Karpas-422 (cell line): Measurements from ENCODE around the gene EPHB1. TPM values are rescaled to one million over a fixed set of nuclear protein-coding genes. Genes with fewer than 3 reads are reported as not detected.

Experiments
- DNase-seq: peaks from one replicate; pipeline ENCODE4 v3.0.0-alpha.2; 2015
- H2AFZ ChIP-seq: fragments of 200-600 bp; sonication (generic); 2 replicates; pipeline ENCODE4 v1.6.1; 2014; ENCODE audit warnings: antibody characterized with exemption, low read length, mixed read lengths
- H3K27ac ChIP-seq: fragments of 200-600 bp; sonication (generic); 2 replicates; pipeline ENCODE4 v1.5.1; 2014; ENCODE audit warnings: mild to moderate bottlenecking, low read length, moderate library complexity
- H3K27me3 ChIP-seq: fragments of 200-600 bp; sonication (generic); 2 replicates; pipeline ENCODE4 v1.6.1; 2014; ENCODE audit warnings: low read length, mixed read lengths
- H3K36me3 ChIP-seq: fragments of 200-600 bp; sonication (generic); 2 replicates; pipeline ENCODE4 v1.6.1; 2014; ENCODE audit warnings: low read length, mixed read lengths; ENCODE audit not compliant: insufficient read depth
- H3K4me1 ChIP-seq: fragments of 200-600 bp; sonication (generic); 2 replicates; pipeline ENCODE4 v1.6.1; 2014; ENCODE audit warnings: mild to moderate bottlenecking, low read length, mixed read lengths
- H3K4me2 ChIP-seq: fragments of 200-600 bp; sonication (generic); 2 replicates; pipeline ENCODE4 v1.6.1; 2014; ENCODE audit warnings: low read length, low read depth, mild to moderate bottlenecking; ENCODE audit not compliant: poor library complexity, severe bottlenecking
- H3K4me3 ChIP-seq: fragments of 200-600 bp; sonication (generic); 2 replicates; pipeline ENCODE4 v1.5.1; 2014; ENCODE audit warnings: mild to moderate bottlenecking, antibody characterized with exemption, low read length, mixed read lengths
- H3K79me2 ChIP-seq: fragments of 200-600 bp; sonication (generic); 2 replicates; pipeline ENCODE4 v1.6.1; 2014; ENCODE audit warnings: mild to moderate bottlenecking, low read length, mixed read lengths
- H3K9ac ChIP-seq: fragments of 200-600 bp; sonication (generic); 2 replicates; pipeline ENCODE4 v1.6.0; 2014; ENCODE audit warnings: low read length
- H3K9me2 ChIP-seq: fragments of 200-600 bp; sonication (generic), shearing (Covaris generic); replicated peaks from 2 replicates; pipeline ENCODE4 v1.6.0; 2014; ENCODE audit warnings: mild to moderate bottlenecking, low read length, moderate library complexity; ENCODE audit not compliant: insufficient read depth
- H3K9me3 ChIP-seq: fragments of 300-700, 200-600 bp; sonication (generic); 2 replicates; pipeline ENCODE4 v1.6.1; 2014; ENCODE audit warnings: low read length, mixed read lengths
- H4K20me1 ChIP-seq: fragments of 200-600 bp; sonication (generic); 2 replicates; pipeline ENCODE4 v1.6.1; 2014; ENCODE audit warnings: mild to moderate bottlenecking, antibody characterized with exemption, low read length, low read depth; ENCODE audit not compliant: insufficient read depth
- total RNA-seq: library from RNA; depleted of rRNA; stranded (reverse); fragments of >200 nt; shearing (Covaris generic); gene quantifications from 2 replicates; pipeline ENCODE4 v1.2.3, GENCODE V29; 2014; ENCODE audit warnings: low replicate concordance

The EPHB1 gene
- total RNA-seq, 1 experiment from 2014 or later = 24.1 TPM

DNA sequence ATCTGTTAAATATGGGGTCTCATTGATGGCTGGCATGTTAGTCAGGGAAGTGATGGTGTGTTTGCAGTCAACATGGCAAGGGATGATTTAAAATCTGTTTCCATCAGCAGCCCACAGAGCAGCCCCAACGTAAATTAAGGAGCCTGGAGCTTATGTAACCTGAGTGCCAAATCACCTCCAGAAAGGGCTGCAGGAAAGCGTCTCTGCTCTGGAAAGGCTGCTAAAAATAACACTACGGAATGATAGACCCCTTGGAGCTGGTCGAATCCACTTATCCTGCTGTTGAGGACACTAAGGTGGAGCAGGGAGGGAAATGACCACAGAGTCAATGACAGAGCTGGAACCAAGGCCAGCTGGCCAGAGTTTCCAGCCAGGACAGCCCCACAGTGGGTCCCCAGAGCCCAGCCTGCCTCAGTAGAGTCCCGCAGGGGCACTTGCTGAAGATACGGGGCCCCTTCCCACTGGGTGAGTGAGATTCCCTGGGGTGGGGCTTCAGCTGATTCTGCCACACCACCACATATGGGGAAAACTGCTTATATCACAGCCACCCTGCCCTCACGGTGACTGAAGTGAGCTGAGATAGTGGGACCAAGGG, 63.5 kb downstream of the EPHB1 start:
- DNase-seq = no peak
- Histone ChIP-seq H3K27ac (no peak overlapping the region), H3K4me2 (no peak overlapping the region), H3K9me2 (no peaks in the 10 kb centered on the region), H4K20me1 (no peaks in the 10 kb centered on the region), H3K4me3 (no peak overlapping the region), H3K79me2 (no peaks in the 10 kb centered on the region), H3K9me3 (no peaks in the 10 kb centered on the region), H3K36me3 (no peaks in the 10 kb centered on the region), H3K4me1 (peaks cover 25% of the 10 kb centered on the region), H3K9ac (no peak overlapping the region), H2AFZ (no peak overlapping the region), H3K27me3 (no peaks in the 10 kb centered on the region)

DNA sequence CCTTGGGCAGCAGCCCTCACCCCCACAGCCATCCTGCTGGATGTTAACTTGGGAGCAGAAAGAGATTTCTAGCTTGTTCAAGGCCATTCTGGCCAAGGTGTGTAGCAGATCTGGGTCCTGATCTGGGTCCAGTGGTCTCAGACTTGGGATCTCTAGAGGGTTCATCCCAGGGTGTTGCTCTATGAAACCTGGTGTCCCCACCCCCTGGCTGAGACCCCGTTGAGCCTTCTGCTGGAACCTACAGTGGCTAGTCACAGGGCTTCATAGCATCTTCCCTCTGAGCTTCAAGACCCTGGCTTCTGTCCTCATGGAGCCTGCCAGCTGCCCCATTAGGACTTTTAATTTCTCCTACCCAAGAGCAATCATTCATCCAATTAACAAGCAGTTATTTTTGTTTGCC, 64.3 kb downstream of the EPHB1 start:
- H3K27me3 ChIP-seq = no peaks in the 10 kb centered on the region
- H3K79me2 ChIP-seq = no peaks in the 10 kb centered on the region
- H3K4me2 ChIP-seq = no peak overlapping the region
- no peak overlapping the region for H2AFZ ChIP-seq
- no peaks in the 10 kb centered on the region for H4K20me1 ChIP-seq
- H3K9me2 ChIP-seq = no peaks in the 10 kb centered on the region
- H3K27ac ChIP-seq = no peak overlapping the region
- no peaks in the 10 kb centered on the region for H3K9me3 ChIP-seq
- no peaks in the 10 kb centered on the region for H3K36me3 ChIP-seq
- H3K4me1 ChIP-seq = peaks cover 17% of the 10 kb centered on the region
- DNase-seq = no peak
- no peak overlapping the region for H3K4me3 ChIP-seq
- H3K9ac ChIP-seq = no peak overlapping the region

DNA sequence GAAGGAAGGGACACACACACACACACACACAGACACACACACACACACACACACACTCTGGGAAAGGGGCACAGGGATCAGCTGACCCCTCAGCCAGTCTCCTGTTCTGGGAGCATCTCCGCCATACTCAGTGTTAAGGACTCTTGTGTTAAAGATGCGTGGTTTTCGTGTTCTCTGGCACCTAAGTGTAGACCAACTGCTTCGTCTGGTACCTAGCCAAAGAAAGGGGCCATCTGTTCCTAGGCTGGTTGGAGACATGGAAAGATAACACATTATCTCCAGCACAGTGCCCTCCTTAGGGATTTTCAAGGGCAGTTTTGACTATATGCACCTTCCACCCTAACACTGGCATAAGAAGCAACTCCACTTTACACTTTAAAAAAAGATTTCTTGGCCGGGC, 65.1 kb downstream of the EPHB1 start:
- H2AFZ ChIP-seq = no peak overlapping the region
- no peaks in the 10 kb centered on the region for H3K36me3 ChIP-seq
- H3K27me3 ChIP-seq = no peaks in the 10 kb centered on the region
- no peaks in the 10 kb centered on the region for H3K9me2 ChIP-seq
- H3K79me2 ChIP-seq = no peaks in the 10 kb centered on the region
- peaks cover 12% of the 10 kb centered on the region for H3K4me1 ChIP-seq
- no peak for DNase-seq
- H3K4me3 ChIP-seq = no peak overlapping the region
- no peak overlapping the region for H3K9ac ChIP-seq
- no peaks in the 10 kb centered on the region for H3K9me3 ChIP-seq
- no peak overlapping the region for H3K27ac ChIP-seq
- no peaks in the 10 kb centered on the region for H4K20me1 ChIP-seq
- no peak overlapping the region for H3K4me2 ChIP-seq

DNA sequence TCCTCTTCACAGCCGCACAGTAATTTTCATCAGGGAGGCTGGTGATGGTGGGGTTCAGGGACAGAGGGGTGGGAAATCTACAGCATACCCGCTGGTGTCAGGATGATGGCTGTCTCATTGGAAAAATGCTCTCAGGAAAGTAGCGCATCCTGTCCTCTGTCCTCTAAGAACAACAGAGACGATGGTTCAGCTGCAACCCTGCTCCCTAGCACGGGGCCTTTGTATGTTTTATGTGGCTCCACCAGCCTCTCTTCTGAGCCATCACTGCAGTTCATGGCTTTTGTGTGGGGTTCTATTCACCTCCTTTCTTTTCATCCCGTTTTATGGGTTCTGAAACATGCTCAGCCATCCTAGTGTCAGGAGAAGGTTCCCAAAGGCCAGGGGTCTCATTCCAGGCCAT, 68.9 kb downstream of the EPHB1 start:
- Histone ChIP-seq H3K4me1 (peaks cover 8% of the 10 kb centered on the region), H3K27ac (no peak overlapping the region), H3K9me3 (no peaks in the 10 kb centered on the region), H3K9ac (no peak overlapping the region), H4K20me1 (no peaks in the 10 kb centered on the region), H2AFZ (no peak overlapping the region), H3K36me3 (no peaks in the 10 kb centered on the region), H3K79me2 (no peaks in the 10 kb centered on the region), H3K4me2 (no peak overlapping the region), H3K27me3 (no peaks in the 10 kb centered on the region; the same call in 1 of the 2 replicates), H3K4me3 (no peak overlapping the region), H3K9me2 (no peaks in the 10 kb centered on the region)
- no peak for DNase-seq

DNA sequence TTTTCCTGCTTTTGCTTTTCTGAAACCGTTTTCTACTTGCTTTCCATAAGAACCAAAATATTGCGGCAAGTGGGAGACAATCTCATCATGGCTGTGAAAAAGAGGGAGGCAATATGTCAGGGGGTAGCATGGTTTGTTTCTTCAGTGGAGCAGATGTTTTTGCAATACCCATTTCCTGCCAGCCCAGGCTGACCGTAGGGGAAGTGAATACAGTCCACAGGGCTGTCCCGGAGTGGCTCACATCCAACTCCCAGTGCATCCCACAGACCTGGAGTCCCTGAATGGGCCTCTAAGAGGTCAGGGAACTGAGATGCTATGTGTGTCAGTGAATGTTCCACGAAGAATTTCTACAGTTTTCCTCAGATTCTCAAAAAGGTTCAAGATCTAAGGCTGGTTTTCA, 69.6 kb downstream of the EPHB1 start:
- DNase-seq = no peak
- Histone ChIP-seq H3K4me3 (no peak overlapping the region), H3K9me2 (no peaks in the 10 kb centered on the region), H4K20me1 (no peaks in the 10 kb centered on the region), H3K79me2 (no peaks in the 10 kb centered on the region), H3K9me3 (no peaks in the 10 kb centered on the region), H3K4me2 (no peak overlapping the region), H3K9ac (no peak overlapping the region), H3K36me3 (no peaks in the 10 kb centered on the region), H3K4me1 (peaks cover 8% of the 10 kb centered on the region), H2AFZ (no peak overlapping the region), H3K27ac (no peak overlapping the region), H3K27me3 (no peaks in the 10 kb centered on the region; the same call in 1 of the 2 replicates)

DNA sequence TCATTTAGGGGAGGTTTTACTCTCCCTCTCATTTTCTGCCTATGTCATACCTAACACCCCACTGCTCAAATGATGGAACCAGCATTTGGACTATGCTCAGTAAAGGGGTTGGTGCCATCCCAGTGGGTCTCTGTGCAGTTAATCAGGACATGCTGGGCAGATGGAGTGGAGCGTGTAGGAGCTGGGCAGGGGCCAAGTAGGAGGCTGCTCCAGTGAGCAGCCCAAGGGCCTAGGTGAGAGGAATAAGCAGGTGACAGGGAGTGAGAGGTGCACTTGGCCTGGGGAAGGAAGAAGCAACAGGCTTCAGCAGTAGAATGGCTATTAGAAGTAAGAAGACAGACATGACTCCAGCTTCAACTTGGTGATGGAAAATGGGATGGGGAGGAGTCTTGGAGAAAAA, 72.2 kb downstream of the EPHB1 start:
- no peak overlapping the region for H3K4me3 ChIP-seq
- no peaks in the 10 kb centered on the region for H3K4me1 ChIP-seq
- no peaks in the 10 kb centered on the region for H3K36me3 ChIP-seq
- H3K27ac ChIP-seq = no peak overlapping the region
- H3K9ac ChIP-seq = no peak overlapping the region
- no peaks in the 10 kb centered on the region for H3K79me2 ChIP-seq
- no peaks in the 10 kb centered on the region for H3K9me2 ChIP-seq
- H3K4me2 ChIP-seq = no peak overlapping the region
- no peak overlapping the region for H2AFZ ChIP-seq
- no peaks in the 10 kb centered on the region for H4K20me1 ChIP-seq
- no peaks in the 10 kb centered on the region for H3K9me3 ChIP-seq
- no peaks in the 10 kb centered on the region; the same call in 1 of the 2 replicates for H3K27me3 ChIP-seq
- no peak for DNase-seq

DNA sequence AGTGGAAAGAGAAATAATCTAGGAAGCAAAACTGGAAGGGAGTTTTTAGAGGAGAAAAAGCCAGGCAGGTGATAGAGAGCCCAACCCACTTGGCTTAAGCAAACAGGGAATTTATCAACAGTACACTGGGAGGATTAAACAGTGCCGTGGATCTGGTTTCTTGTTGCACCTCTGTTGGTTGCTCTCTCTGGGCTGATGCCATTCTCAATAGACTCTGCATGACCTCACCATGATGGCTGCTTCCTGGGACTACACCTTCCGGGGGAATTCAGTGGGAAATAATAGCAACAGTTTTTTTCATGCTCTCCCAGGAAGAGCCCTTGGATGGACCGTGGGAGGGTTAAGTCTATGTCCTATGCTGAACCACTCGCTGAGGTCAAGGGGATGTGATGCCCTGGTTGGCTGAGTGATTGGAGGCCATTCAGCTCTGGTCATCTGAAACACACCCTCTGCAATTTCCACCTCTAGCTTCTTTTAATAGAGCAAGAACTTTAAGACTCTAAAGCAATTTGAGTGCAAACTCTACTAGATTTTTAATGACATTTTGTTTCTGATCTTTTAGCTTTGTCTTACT, 74.2 kb downstream of the EPHB1 start:
- no peak overlapping the region for H2AFZ ChIP-seq
- no peaks in the 10 kb centered on the region for H3K9me3 ChIP-seq
- no peaks in the 10 kb centered on the region for H3K79me2 ChIP-seq
- no peak overlapping the region for H3K9ac ChIP-seq
- H3K9me2 ChIP-seq = no peaks in the 10 kb centered on the region
- H4K20me1 ChIP-seq = no peaks in the 10 kb centered on the region
- H3K4me1 ChIP-seq = no peaks in the 10 kb centered on the region
- H3K36me3 ChIP-seq = no peaks in the 10 kb centered on the region
- H3K4me3 ChIP-seq = no peak overlapping the region
- H3K27ac ChIP-seq = no peak overlapping the region
- no peak overlapping the region for H3K4me2 ChIP-seq
- DNase-seq = no peak
- H3K27me3 ChIP-seq = no peaks in the 10 kb centered on the region; the same call in 1 of the 2 replicates

DNA sequence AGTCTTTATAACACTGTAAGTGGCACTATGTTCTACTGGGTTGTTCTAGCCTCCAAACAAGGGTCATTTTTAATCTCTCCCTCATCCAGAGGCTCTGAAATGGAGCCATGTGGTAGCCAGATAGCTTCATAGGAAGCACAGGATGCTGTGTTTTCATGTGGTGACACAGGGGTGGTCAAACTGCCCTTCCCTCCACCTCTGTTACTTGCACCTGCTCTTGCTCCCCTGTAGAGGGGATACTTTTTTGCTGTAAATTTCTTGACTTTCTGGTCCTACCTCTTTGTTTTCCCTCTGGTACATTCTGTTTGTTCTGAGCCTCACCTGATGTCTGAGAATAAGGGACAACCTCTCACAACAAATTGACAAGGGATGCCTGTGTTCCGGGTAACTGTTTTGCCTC, 76.8 kb downstream of the EPHB1 start:
- no peaks in the 10 kb centered on the region; the same call in 1 of the 2 replicates for H3K27me3 ChIP-seq
- no peaks in the 10 kb centered on the region for H3K36me3 ChIP-seq

More for the DNA sequence above, 76.8 kb downstream of the EPHB1 start:
- Histone ChIP-seq H3K4me3 (no peak overlapping the region), H3K4me1 (no peaks in the 10 kb centered on the region), H2AFZ (no peak overlapping the region), H3K4me2 (no peak overlapping the region), H3K9ac (no peak overlapping the region), H3K27ac (no peak overlapping the region), H3K9me2 (no peaks in the 10 kb centered on the region), H3K79me2 (no peaks in the 10 kb centered on the region), H3K9me3 (no peaks in the 10 kb centered on the region), H4K20me1 (no peaks in the 10 kb centered on the region)
- DNase-seq = no peak
